GM23338 (cell line): ENCODE measurements around the gene LYL1. TPM values are rescaled to one million over a fixed set of nuclear protein-coding genes. Genes with fewer than 3 reads are reported as not detected.

Source experiments
- ATAC-seq: fragments of 200-7000 bp; cut with Tn5 transposase; 3 replicates; pipeline ENCODE4 v1.9.1; 2020
- DNase-seq: peaks from one replicate; pipeline ENCODE4 v3.0.0-alpha.2; 2015; ENCODE audit warnings: low spot score
- H2AFZ ChIP-seq: fragments of 200-600 bp; sonication (generic); 2 replicates; pipeline ENCODE4 v1.8.0; 2016; ENCODE audit warnings: antibody characterized with exemption, mild to moderate bottlenecking, moderate library complexity
- H3F3A ChIP-seq: fragments of 200-600 bp; sonication (generic); replicated peaks from 2 replicates; pipeline ENCODE4 v1.8.0; 2017; ENCODE audit warnings: antibody characterized with exemption, mixed run types, low read depth
- H3K27ac ChIP-seq: fragments of 200-600 bp; sonication (generic); 2 replicates; pipeline ENCODE4 v1.6.1; 2016; ENCODE audit warnings: low read depth
- H3K27me3 ChIP-seq: fragments of 200-600 bp; sonication (generic); 2 replicates; pipeline ENCODE4 v1.8.0; 2016; ENCODE audit warnings: mild to moderate bottlenecking, mixed run types, moderate library complexity; ENCODE audit not compliant: insufficient read depth
- H3K36me3 ChIP-seq: fragments of 200-600 bp; sonication (generic); 2 replicates; pipeline ENCODE4 v1.8.0; 2016; ENCODE audit warnings: mild to moderate bottlenecking; ENCODE audit not compliant: insufficient read depth
- H3K4me1 ChIP-seq: fragments of 200-600 bp; sonication (generic); 2 replicates; pipeline ENCODE4 v1.8.0; 2016; ENCODE audit warnings: mild to moderate bottlenecking, moderate library complexity; ENCODE audit not compliant: insufficient read depth
- H3K4me2 ChIP-seq: fragments of 200-600 bp; sonication (generic); 2 replicates; pipeline ENCODE4 v1.7.1; 2017; ENCODE audit warnings: mixed run types
- H3K4me3 ChIP-seq: fragments of 200-600 bp; sonication (generic); 2 replicates; pipeline ENCODE4 v1.6.1; 2016; ENCODE audit warnings: mixed run types
- H3K79me2 ChIP-seq: fragments of 200-600 bp; sonication (generic); replicated peaks from 2 replicates; pipeline ENCODE4 v1.8.0; 2017; ENCODE audit warnings: mild to moderate bottlenecking; ENCODE audit not compliant: insufficient read depth
- H3K9me2 ChIP-seq: fragments of 200-600 bp; sonication (generic); 2 replicates; pipeline ENCODE4 v1.8.0; 2017; ENCODE audit not compliant: insufficient read depth
- H4K20me1 ChIP-seq: fragments of 200-600 bp; sonication (generic); replicated peaks from 2 replicates; pipeline ENCODE4 v1.8.0; 2017; ENCODE audit warnings: mild to moderate bottlenecking; ENCODE audit not compliant: insufficient read depth
- H3K27ac Mint-ChIP-seq: 2 replicates; pipeline ENCODE4 v1.8.0; 2020; ENCODE audit warnings: inconsistent platforms, mild to moderate bottlenecking, moderate library complexity, mixed read lengths
- H3K27me3 Mint-ChIP-seq: 3 replicates; pipeline ENCODE4 v1.8.0; 2022; ENCODE audit warnings: low read depth, mild to moderate bottlenecking, moderate library complexity, mixed read lengths, inconsistent platforms; ENCODE audit not compliant: insufficient read depth, poor library complexity
- H3K36me3 Mint-ChIP-seq: 3 replicates; pipeline ENCODE4 v1.8.0; 2021; ENCODE audit warnings: low read depth, mild to moderate bottlenecking, inconsistent platforms, moderate library complexity, mixed read lengths
- H3K4me1 Mint-ChIP-seq: 3 replicates; pipeline ENCODE4 v1.8.0; 2020; ENCODE audit warnings: mild to moderate bottlenecking, inconsistent platforms, mixed read lengths
- H3K4me3 Mint-ChIP-seq: 3 replicates; pipeline ENCODE4 v1.8.0; 2021; ENCODE audit warnings: moderate library complexity, mild to moderate bottlenecking, inconsistent platforms, mixed read lengths
- H3K9me3 Mint-ChIP-seq: 3 replicates; pipeline ENCODE4 v1.8.0; 2020; ENCODE audit warnings: moderate library complexity, mild to moderate bottlenecking, inconsistent platforms, mixed read lengths
- CREB1 ChIP-seq: fragments of 250-450 bp; sonication (Bioruptor Pico); IDR thresholded peaks from 2 replicates; pipeline ENCODE4 v1.5.0; 2020; ENCODE audit warnings: low read depth, mild to moderate bottlenecking, moderate library complexity
- CTCF ChIP-seq, 2 experiments: fragments of 200-600 bp in 1 of 2; sonication (generic) in 1 of 2; conservative IDR thresholded peaks; 2 replicates each; pipeline versions ENCODE4 v1.5.1 to v1.6.1; 2016 to 2017; ENCODE audit warnings: antibody characterized with exemption in 2 of 2, low read depth in 2 of 2, mild to moderate bottlenecking in 2 of 2, moderate library complexity in 1 of 2
- ETS1 ChIP-seq: IDR thresholded peaks from 2 replicates; pipeline ENCODE4 v1.6.1; 2016; ENCODE audit warnings: antibody characterized with exemption
- EZH2 ChIP-seq: fragments of 200-600 bp; sonication (generic); IDR thresholded peaks from one replicate; pipeline ENCODE4 v1.8.0; 2017; ENCODE audit warnings: antibody characterized with exemption, mild to moderate bottlenecking, low read depth; ENCODE audit not compliant: unreplicated experiment
- EZH2phosphoT487 ChIP-seq: fragments of 200-600 bp; sonication (generic); IDR thresholded peaks from one replicate; pipeline ENCODE4 v1.8.1; 2018; ENCODE audit warnings: antibody characterized with exemption; ENCODE audit not compliant: unreplicated experiment
- JUNB ChIP-seq: IDR thresholded peaks from one replicate; pipeline ENCODE4 v1.6.1; 2016; ENCODE audit warnings: antibody characterized with exemption; ENCODE audit not compliant: unreplicated experiment
- NANOG ChIP-seq: IDR thresholded peaks from 2 replicates; pipeline ENCODE4 v1.6.1; 2016; ENCODE audit warnings: antibody characterized with exemption, borderline replicate concordance
- POLR2AphosphoS5 ChIP-seq: IDR thresholded peaks from 2 replicates; pipeline ENCODE4 v1.6.1; 2016; ENCODE audit warnings: antibody characterized with exemption, low read depth
- REST ChIP-seq: IDR thresholded peaks from one replicate; pipeline ENCODE4 v1.6.1; 2018; ENCODE audit warnings: antibody characterized with exemption; ENCODE audit not compliant: unreplicated experiment
- STAT1 ChIP-seq: IDR thresholded peaks from one replicate; pipeline ENCODE4 v1.6.1; 2016; ENCODE audit warnings: antibody characterized with exemption; ENCODE audit not compliant: unreplicated experiment
- ZNF114 ChIP-seq: fragments of 250-450 bp; sonication (Bioruptor Pico); IDR thresholded peaks from 2 replicates; pipeline ENCODE4 v1.5.0; 2020; ENCODE audit warnings: mild to moderate bottlenecking, moderate library complexity
- ZNF331 ChIP-seq: fragments of 250-450 bp; sonication (Bioruptor Pico); IDR thresholded peaks from 2 replicates; pipeline ENCODE4 v1.5.0; 2020; ENCODE audit warnings: low read depth, mild to moderate bottlenecking, moderate library complexity
- ZNF462 ChIP-seq: fragments of 250-450 bp; sonication (Bioruptor Pico); IDR thresholded peaks from 2 replicates; pipeline ENCODE4 v1.5.0; 2020; ENCODE audit warnings: mild to moderate bottlenecking, moderate library complexity
- polyA plus RNA-seq: library from polyadenylated mRNA; unstranded; fragments of >200 nt; fragmentation: Nextera tagmentation; extraction: Ambion mirVana; gene quantifications from 2 replicates; pipeline ENCODE4 v1.2.1, GENCODE V29; 2016
- total RNA-seq: library from RNA; depleted of rRNA; stranded (reverse); fragments of >200 nt; shearing (Covaris generic); gene quantifications from 2 replicates; pipeline ENCODE4 v1.2.3, GENCODE V29; 2014

Gene LYL1
- total and polyA plus RNA-seq, 2 experiments from 2014 or later = 1.2 to 2.2 TPM

- H3K36me3 ChIP-seq = no peaks in the 10 kb centered on the region
- H3K4me1 Mint-ChIP-seq = peaks cover 28% of the 10 kb centered on the region
- no peak for ATAC-seq
These were observed 17.0 kb downstream of the LYL1 start for GRCh38 chr19:13085666-13086065.

More at GRCh38 chr19:13085666-13086065, 17.0 kb downstream of the LYL1 start:
- TF ChIP-seq ZNF114 (CRISPR knock-in tag) (no peak), EZH2 (no peak), NANOG (no peak), ZNF462 (no peak), ETS1 (no peak), EZH2phosphoT487 (no peak), ZNF331 (no peak), CTCF (conservative IDR thresholded peaks at IDR 0.05; ENCODE audit: low read depth in 2 of 2) (no peak), POLR2AphosphoS5 (no peak), JUNB (no peak), STAT1 (no peak), CREB1 (CRISPR knock-in tag) (no peak), REST (no peak)
- H3K36me3 Mint-ChIP-seq = no peaks in the 10 kb centered on the region
- no peak overlapping the region for H3K4me3 ChIP-seq
- H3K79me2 ChIP-seq = no peaks in the 10 kb centered on the region
- H3K27ac ChIP-seq = no peak overlapping the region
- no peaks in the 10 kb centered on the region for H4K20me1 ChIP-seq
- H3K27me3 Mint-ChIP-seq = peaks cover 39% of the 10 kb centered on the region
- H3K4me1 ChIP-seq = peaks cover 8% of the 10 kb centered on the region; the same call in 1 of the 2 replicates
- H3K4me2 ChIP-seq = no peak overlapping the region
- H2AFZ ChIP-seq = no peak overlapping the region
- H3K9me2 ChIP-seq = no peaks in the 10 kb centered on the region
- no peaks in the 10 kb centered on the region for H3K27me3 ChIP-seq
- no peak overlapping the region for H3K4me3 Mint-ChIP-seq
- H3F3A ChIP-seq = 0 out of 2 replicates have a peak, but pooled peaks cover 11% of the 10 kb centered on the region
- no peaks in the 10 kb centered on the region; the same call in 2 of the 3 replicates for H3K9me3 Mint-ChIP-seq
- no peak for DNase-seq
- H3K27ac Mint-ChIP-seq = no peak overlapping the region
